Panc1 (cell line): Measurements from ENCODE around the gene PTPA. TPM values are rescaled to one million over a fixed set of nuclear protein-coding genes. Genes with fewer than 3 reads are reported as not detected.

ENCODE experiments used
- ATAC-seq: fragments of 200-7000 bp; cut with Tn5 transposase; 2 replicates; pipeline ENCODE4 v1.9.1; 2020; ENCODE audit warnings: mild to moderate bottlenecking, moderate library complexity
- BruUV-seq: library from RNA; stranded (reverse); fragments of 400-500 nt; replicated peaks from 2 replicates; lab custom pipeline; 2021; lab: Mats Ljungman, UMichigan
- CTCF ChIA-PET: fragments of 300-600 bp; sonication (Branson Sonifier 250); formaldehyde crosslinking; loops from one replicate; lab custom pipeline; 2022; ENCODE audit warnings: antibody characterized with exemption; lab: Charles Lee
- POLR2A ChIA-PET: fragments of 300-600 bp; sonication (Branson Sonifier 250); formaldehyde crosslinking; loops from one replicate; lab custom pipeline; 2022; ENCODE audit warnings: antibody characterized with exemption; lab: Charles Lee
- DNase-seq: peaks from one replicate; pipeline ENCODE4 v3.0.0-alpha.2; 2010; ENCODE audit warnings: low read depth, low spot score
- H3K27ac ChIP-seq: 2 replicates; pipeline ENCODE4 v1.5.1; 2011; ENCODE audit warnings: mild to moderate bottlenecking, low read length, inconsistent platforms
- H3K27me3 ChIP-seq: fragments of 200-500 bp; sonication (Bioruptor generic); 2 replicates; pipeline ENCODE4 v1.6.0; 2014; ENCODE audit warnings: low read length, inconsistent platforms; ENCODE audit not compliant: control insufficient read depth, insufficient read depth
- H3K36me3 ChIP-seq: fragments of 200-500 bp; sonication (Bioruptor generic); 2 replicates; pipeline ENCODE4 v1.5.1; 2014; ENCODE audit warnings: inconsistent platforms, mild to moderate bottlenecking, low read length, moderate library complexity; ENCODE audit not compliant: control insufficient read depth, insufficient read depth
- H3K4me1 ChIP-seq: 2 replicates; pipeline ENCODE4 v1.5.1; 2011; ENCODE audit warnings: inconsistent platforms, mild to moderate bottlenecking, low read length, moderate library complexity; ENCODE audit not compliant: control insufficient read depth, insufficient read depth
- H3K4me3 ChIP-seq, 2 experiments: 2 replicates each; pipeline ENCODE4 v1.5.1; 2011 to 2012; ENCODE audit warnings: low read depth in 2 of 2, low read length in 2 of 2, mild to moderate bottlenecking in 2 of 2, inconsistent platforms in 1 of 2, moderate library complexity in 1 of 2
- H3K9me3 ChIP-seq: fragments of 200-500 bp; sonication (Bioruptor generic); 2 replicates; pipeline ENCODE4 v1.5.1; 2014; ENCODE audit warnings: low read depth, mild to moderate bottlenecking, inconsistent platforms, low read length, moderate library complexity; ENCODE audit not compliant: control insufficient read depth, insufficient read depth
- POLR2AphosphoS5 ChIP-seq: IDR thresholded peaks from 2 replicates; pipeline ENCODE4 v1.6.1; 2012; ENCODE audit warnings: mild to moderate bottlenecking, low read depth, low read length, moderate library complexity
- REST ChIP-seq, 2 experiments: IDR thresholded peaks; 2 replicates each; pipeline ENCODE4 v1.6.1; 2011 to 2012; ENCODE audit warnings: low read depth in 2 of 2, control low read depth in 1 of 2, low read length in 1 of 2, mild to moderate bottlenecking in 1 of 2, moderate library complexity in 1 of 2; ENCODE audit not compliant: insufficient read depth in 1 of 2
- SIN3A ChIP-seq: IDR thresholded peaks from 2 replicates; pipeline ENCODE4 v1.6.1; 2012; ENCODE audit warnings: low read depth, mild to moderate bottlenecking, low read length, moderate library complexity, borderline replicate concordance; ENCODE audit not compliant: insufficient read depth
- TCF7L2 ChIP-seq: IDR thresholded peaks from 2 replicates; pipeline ENCODE4 v1.6.1; 2011; ENCODE audit warnings: mild to moderate bottlenecking, low read depth, low read length, inconsistent platforms
- in situ Hi-C: cut with HindIII; loops from 2 replicates; pipeline ENCODE4 v1.10.0; 2016; ENCODE audit warnings: low sequenced_read_pairs, low pct_unique_long_range_greater_than_20kb
- intact Hi-C: fragments of 100-400 bp; cut with micrococcal nuclease; formaldehyde crosslinking; loops from one replicate; pipeline ENCODE4 v1.10.0; 2022; ENCODE audit not compliant: unreplicated experiment
- total RNA-seq: library from RNA; stranded (reverse); gene quantifications from one replicate; pipeline ENCODE4 v1.2.1, GENCODE V29; 2021; ENCODE audit not compliant: unreplicated experiment
- TF ChIP-seq, protein P1 (sequence below): fragments of 450-650 bp; IDR thresholded peaks from 2 replicates; pipeline ENCODE4 v1.5.1; 2017; ENCODE audit warnings: mild to moderate bottlenecking

The PTPA gene
- total RNA-seq, 1 experiment from 2014 or later, result 114 TPM

- in situ Hi-C loops (no loop called here), intact Hi-C loops (no loop called here)
- TF ChIP-seq, protein P1, sequence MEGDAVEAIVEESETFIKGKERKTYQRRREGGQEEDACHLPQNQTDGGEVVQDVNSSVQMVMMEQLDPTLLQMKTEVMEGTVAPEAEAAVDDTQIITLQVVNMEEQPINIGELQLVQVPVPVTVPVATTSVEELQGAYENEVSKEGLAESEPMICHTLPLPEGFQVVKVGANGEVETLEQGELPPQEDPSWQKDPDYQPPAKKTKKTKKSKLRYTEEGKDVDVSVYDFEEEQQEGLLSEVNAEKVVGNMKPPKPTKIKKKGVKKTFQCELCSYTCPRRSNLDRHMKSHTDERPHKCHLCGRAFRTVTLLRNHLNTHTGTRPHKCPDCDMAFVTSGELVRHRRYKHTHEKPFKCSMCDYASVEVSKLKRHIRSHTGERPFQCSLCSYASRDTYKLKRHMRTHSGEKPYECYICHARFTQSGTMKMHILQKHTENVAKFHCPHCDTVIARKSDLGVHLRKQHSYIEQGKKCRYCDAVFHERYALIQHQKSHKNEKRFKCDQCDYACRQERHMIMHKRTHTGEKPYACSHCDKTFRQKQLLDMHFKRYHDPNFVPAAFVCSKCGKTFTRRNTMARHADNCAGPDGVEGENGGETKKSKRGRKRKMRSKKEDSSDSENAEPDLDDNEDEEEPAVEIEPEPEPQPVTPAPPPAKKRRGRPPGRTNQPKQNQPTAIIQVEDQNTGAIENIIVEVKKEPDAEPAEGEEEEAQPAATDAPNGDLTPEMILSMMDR, result no peak
- ChIA-PET POLR2A (no interaction called here), CTCF (no interaction called here)
- ATAC-seq (no peak), DNase-seq (no peak)
- 0 out of 2 replicates have a peak, but pooled peaks cover 2% of the 10 kb centered on the region for H3K36me3 ChIP-seq
- H3K27ac ChIP-seq, result no peak overlapping the region
- no peak overlapping the region for H3K4me3 ChIP-seq
- BruUV-seq, result no TSS peak
- no peaks in the 10 kb centered on the region for H3K27me3 ChIP-seq
- H3K4me1 ChIP-seq, result peaks cover 8% of the 10 kb centered on the region; the same call in 1 of the 2 replicates
- no peaks in the 10 kb centered on the region for H3K9me3 ChIP-seq
Observed at GRCh38 chr9:129077236-129077635, 34.0 kb upstream of the PTPA start.

DNA sequence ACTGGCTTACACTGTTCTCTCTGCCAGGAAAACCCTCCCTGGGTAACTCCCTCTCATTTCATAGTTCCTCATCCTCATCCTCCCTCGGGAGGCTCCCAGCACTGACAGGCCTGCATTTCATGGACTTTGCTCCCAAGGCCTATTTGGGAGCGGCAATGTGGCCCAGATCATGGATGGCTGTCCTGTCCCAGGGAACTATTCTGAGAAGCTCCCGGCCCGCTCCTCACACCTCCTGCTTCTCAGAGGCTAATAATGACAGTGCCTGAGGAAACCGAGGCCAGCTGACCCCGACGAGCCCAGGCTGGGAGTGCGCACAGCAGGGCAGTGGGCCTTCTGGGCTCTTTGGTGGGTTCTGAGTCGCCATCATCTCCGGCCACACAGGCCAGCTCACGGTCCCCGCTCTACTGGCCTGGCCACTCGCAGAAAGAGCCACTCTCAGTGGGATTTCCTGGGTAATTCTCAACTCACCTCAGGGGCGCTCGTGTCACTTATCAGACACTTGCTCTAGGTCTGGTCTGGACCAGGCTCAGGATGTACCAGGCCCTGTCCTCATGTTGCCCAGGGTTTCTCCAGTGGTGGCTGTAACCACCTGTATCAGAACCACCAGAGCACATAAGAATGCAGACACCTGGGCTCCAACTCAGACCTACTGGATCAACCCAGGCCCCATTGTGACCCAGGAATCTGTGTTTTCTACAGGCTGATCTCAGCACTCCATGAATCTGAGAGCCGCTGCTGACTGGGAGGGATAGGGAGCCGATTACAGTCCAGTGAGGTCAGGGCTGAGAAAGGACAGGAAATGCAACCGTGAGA lies 32.3 kb upstream of the PTPA start:
- Histone ChIP-seq H3K4me3 (no peak overlapping the region), H3K4me1 (peaks cover 8% of the 10 kb centered on the region; the same call in 1 of the 2 replicates), H3K27me3 (no peaks in the 10 kb centered on the region), H3K9me3 (no peaks in the 10 kb centered on the region), H3K27ac (no peak overlapping the region), H3K36me3 (0 out of 2 replicates have a peak, but pooled peaks cover 2% of the 10 kb centered on the region)
- ATAC-seq, result no peak
- DNase-seq, result no peak
- in situ Hi-C loops, result no loop called here
- CTCF ChIA-PET, result no interaction called here
- TF ChIP-seq, protein P1, result no peak
- TF ChIP-seq POLR2AphosphoS5 (no peak), SIN3A (no peak), REST (IDR thresholded peaks at IDR 0.05; ENCODE audit: insufficient read depth in 1 of 2, low read depth in 2 of 2, low read length in 1 of 2) (no peak), TCF7L2 (no peak)
- POLR2A ChIA-PET, result no interaction called here
- no TSS peak for BruUV-seq
- intact Hi-C loops, result no loop called here
